NCI-H2227 (cell line): ENCODE measurements around the gene MARS1.

Experiments
- DNase-seq: peaks from one replicate; lab custom pipeline; 2025; ENCODE audit not compliant: unreplicated experiment; lab: John Stamatoyannopoulos, UW

The MARS1 gene

DNA sequence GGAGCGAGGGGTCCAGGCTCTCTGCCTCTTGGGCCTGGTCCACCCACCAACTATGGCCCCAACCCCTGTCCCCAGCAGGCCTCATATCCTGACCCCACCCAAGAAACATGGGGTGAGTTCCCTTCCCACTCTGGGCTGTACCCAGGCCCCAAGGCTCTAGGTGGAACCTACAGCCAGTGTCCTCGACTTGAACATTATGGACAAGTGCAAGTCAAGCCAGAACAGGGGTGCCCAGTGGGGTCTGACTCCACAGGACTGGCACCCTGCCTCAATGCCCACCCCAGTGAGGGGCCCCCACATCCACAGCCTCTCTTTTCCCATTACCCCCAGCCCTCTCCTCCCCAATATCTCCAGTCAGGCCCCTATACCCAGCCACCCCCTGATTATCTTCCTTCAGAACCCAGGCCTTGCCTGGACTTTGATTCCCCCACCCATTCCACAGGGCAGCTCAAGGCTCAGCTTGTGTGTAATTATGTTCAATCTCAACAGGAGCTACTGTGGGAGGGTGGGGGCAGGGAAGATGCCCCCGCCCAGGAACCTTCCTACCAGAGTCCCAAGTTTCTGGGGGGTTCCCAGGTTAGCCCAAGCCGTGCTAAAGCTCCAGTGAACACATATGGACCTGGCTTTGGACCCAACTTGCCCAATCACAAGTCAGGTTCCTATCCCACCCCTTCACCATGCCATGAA is 16.8 kb upstream of the MARS1 start:
- no peak for DNase-seq

DNA sequence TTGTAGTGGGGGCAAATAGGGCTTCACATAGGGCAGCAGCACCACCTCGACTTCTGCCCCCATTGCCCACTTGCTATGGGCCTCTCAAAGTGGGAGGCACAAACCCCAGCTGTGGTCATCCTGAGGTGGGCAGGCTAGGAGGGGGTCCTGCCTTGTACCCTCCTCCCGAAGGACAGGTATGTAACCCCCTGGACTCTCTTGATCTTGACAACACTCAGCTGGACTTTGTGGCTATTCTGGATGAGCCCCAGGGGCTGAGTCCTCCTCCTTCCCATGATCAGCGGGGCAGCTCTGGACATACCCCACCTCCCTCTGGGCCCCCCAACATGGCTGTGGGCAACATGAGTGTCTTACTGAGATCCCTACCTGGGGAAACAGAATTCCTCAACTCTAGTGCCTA is 16.2 kb upstream of the MARS1 start:
- no peak for DNase-seq

DNA sequence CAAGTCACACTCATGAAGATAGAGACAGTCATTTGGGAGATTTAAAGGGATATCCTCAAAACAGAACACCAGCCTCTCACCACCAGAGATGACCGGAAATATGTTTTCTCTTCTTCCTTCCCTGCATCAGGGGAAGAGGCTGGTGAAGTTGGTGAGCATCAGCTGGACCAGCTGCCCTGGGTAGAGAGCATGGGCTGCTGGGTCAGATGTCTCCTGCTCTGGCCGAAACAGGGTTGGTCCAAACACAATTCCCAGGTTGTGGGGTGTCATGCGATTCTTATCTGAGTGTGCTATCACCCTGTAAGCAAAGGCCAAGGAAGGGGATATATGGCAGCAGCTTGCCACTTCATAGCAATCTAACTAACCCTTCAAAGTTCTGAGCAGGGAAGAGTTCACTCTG is 15.5 kb upstream of the MARS1 start:
- DNase-seq, result no peak

DNA sequence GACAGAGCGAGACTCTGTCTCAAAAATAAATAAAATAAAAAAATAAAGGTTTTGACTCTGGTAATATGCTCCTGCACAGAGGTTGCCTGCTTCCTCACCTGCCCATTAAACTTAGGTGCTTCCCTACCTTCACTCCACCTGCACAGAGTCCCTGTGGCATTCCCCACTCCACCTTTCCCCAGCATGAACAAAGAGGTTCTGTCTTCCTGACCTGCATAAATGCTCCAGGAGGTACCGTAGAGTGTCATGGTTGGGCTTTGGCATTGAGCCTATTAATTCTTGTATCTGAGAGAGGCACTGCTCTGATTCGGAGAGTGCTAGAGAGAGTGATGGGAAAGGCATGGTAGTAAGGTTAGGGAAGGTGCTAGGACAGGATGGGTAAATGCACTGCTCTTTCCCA is 14.5 kb upstream of the MARS1 start:
- DNase-seq, result no peak

DNA sequence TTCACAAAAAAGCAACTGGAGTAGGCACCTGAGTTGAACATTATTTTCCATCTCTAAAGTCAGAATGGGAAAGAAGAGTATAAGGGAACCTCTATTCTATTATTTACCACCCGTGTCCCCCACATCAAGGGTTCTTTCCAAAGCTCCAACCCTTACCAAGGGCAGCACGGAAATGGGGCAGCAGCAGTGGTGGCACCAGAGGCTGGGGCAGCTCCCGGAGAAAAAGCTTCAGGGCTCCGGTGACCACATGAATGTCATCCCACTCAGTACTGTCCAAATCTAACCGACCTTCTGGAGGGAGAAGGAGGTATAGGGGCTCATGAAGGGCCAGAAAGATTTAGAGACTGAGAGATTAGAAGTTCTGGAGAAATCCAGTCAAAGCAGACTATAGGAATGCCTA is 14.0 kb upstream of the MARS1 start:
- no peak for DNase-seq

DNA sequence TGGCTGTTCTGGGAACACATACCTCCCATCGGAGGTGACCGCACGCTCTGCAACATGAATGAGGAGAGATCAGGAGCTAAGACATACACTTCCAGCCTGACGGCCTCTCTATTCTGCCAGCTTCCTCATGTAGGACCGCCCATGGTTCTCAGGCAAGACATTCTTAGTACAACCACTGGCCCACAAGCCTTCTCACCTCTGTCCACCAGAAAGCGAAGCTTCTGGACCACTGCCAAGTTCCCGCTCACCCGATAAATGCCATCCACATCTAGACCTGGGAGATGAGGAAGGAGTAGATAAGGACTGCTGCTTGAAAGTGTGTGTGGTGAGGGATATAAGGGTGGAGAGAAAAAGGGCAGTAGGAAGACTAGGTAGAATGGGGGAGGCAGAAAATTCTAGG is 13.4 kb upstream of the MARS1 start:
- no peak for DNase-seq

DNA sequence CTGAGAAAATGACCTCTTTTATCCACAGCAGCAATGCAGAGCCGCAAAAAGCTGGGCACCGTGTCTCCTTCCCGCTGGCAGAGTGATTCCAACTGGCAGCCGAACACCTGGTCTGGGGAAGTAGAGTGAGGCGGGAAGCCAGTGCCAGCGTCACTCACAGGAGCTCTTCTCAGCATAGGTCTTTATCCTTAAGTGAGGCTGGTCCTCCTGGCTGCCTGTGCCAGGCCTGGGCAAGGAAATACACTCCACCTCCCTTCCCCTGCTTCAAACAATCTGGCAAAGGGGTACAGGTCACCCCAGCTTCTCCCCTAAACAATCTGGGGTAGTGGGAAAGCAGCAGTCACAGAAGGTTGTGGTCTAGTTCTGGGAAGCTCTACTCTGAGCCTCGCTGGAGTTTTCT is 13.0 kb upstream of the MARS1 start:
- no peak for DNase-seq

DNA sequence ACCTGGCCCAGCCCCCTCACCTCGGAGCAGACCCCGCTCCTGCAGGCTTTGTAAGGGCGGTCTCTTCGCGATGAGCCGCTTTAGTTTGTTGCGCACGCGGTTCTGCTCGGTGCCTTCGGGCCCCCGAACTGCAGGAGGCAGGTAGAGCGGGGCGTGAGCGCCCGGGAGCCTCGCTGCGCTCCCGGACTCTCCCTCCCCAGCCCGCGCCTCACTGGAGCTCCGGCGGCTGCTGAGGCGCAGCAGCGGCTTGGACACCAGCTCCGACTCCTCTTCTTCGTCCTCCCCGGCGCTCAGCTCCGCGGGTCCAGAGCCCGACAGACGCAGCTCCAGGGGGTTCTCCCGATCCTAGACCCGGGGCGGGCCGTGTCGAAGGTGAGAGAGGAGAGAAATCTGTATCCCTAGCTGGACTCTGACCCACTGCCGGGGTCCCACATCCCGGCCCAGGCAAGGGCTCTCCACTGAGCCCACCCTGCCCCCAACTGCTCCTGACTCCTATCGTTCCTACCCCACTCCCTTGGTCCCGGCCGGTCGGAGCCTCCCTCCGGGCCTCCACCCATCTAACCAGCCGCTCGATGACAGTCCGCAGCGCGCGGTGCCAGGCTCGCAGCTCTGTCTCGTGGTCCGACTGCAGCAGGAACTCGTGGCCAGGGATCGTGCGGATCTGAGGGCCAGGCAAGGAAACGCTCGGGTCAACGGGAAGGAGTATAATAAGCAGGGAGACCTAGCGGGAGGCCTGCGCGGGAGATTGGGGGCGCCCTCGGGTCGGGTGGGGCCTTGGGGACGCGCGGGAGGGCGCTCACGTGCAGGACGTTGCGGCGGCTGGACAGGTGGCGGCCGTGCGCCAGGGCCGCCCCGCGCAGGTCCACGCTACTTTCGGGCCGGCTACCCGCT is 12.4 kb upstream of the MARS1 start:
- DNase-seq, result peak; percentile 14

DNA sequence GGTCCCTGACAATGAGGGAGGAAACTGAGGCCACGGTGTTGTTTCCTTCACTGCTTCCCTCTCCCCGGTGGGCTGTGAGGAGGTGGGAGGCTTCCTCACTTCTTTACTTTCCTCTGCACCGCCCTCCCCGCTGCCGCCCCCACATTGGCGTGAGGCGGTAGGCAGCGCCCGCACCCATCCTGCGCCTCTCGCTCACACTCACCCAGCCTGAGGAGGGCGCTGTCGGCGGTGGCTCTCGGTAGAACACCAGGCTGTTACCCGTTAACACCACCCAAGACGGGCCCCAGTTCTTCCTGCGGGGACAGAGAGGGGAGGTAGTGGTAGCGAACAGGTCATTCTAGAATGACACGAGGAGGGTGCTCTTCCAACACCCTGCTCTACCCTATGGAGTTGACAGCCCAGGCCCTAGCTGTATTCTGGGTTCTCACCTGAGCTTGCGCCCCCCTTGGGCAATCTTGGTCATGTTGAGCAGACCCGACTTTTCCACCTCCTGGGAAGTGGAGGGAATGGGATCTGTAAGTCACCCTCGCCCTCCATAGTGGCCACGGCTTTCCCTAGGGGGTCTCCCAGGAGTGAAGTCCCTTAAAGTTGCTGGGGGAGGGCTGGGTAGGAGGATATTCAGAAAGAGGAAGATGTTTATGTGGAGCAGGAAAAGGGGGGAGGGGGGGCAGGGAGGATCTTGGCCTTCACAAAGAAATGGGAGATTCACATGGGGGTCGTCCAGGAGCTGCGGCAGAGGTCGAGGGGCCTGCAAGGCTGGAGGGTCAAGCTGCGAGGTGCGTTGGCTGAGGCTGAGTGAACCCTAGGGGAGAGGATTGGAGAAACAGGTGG is 11.5 kb upstream of the MARS1 start:
- DNase-seq, result no peak

DNA sequence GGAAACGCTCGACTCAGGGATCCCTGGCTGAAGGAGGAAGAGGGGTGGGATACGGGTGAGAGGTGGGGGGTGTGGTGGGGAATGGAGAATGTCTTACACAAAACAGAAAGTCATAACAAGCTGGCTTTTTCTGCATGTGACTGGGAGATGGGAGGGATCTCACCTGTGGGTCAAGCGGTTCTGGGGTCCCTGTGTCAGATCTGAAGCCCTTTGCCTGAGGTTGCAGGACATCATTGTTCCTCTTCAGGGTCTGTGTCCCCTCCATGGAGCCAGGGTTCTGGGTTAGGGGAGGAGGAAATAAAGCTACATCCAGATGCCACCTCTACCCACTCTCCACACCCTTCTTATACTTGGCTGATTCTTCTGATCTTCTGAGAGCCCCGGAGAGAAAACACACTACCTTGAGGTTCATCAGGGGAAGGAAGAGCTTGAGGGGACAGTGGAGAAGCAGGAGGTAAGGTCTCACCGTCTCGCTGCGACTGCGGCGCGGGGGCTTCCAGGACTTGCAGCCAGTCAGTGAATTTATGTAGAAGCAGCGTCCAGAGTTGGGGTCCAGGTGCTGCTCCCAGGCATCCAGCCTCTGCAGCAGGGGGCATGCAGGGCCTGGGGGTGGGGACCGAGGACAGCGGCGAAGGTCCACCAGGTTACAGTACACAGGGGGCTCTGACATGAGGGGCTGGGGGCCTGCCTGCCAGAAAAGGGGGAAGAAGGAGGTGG is 10.7 kb upstream of the MARS1 start:
- no peak for DNase-seq

DNA sequence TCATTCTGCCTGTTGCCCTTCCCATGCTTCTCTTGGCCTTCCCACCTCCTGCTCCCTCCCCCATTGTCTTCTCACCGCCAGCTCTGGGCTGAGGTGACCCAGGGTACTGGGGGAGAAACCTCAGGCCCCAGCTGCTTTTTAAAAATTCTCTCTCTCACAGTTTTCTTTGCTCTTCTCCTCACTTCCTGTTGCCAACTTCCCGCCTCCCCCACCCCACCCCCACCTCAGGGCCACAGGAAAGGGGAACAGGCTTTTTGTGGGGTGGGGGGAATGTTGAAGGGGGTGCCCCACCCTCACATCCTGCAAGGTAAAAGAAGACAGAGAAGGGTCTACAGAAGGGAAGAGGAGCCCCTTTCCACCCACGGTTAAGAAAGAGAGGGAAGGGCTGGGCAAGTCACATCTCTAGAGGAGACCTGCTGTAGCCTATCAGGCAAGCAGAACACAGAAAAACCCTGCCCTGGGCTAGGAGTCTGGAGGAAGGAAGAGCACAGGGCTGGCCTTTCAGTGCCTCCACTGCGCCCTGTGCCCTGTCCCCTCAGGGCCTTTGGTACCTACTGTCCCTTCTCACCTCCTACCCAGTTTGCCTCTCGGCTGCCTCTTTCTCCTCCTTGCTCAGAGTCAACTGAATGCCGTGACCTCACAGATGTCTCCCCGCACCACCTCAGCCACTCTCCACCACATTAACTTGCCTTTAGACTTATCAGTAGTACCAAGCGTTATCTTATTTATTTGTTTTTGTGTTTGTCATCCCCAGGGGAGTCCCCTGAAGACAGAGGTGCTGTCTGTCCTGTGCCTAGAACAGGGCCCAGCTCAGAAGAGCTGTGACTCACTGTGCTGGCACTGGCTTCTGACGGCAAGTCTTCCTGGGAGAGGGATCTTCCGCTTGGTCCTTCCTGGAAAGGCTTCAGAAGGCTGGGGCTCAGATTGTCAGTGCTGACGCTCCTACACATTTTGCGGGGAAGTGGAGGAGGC is 9.9 kb upstream of the MARS1 start:
- no peak for DNase-seq

DNA sequence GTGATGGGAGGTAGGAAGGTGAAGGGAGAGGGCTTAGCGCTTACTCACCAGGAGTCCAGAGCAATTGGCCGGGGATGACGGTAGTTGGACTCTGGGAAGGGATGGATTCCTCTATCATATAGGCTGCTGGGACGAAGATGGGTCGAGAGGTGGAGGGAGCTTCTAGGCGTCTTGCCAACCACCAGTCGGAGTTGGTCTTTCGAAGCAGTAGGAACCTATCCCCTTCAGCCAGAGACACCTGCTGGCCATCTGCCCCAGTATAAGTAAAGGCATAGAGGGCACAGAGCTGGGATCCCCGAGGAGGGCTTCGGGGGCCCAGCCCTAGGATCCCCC is 8.9 kb upstream of the MARS1 start:
- DNase-seq, result no peak

DNA sequence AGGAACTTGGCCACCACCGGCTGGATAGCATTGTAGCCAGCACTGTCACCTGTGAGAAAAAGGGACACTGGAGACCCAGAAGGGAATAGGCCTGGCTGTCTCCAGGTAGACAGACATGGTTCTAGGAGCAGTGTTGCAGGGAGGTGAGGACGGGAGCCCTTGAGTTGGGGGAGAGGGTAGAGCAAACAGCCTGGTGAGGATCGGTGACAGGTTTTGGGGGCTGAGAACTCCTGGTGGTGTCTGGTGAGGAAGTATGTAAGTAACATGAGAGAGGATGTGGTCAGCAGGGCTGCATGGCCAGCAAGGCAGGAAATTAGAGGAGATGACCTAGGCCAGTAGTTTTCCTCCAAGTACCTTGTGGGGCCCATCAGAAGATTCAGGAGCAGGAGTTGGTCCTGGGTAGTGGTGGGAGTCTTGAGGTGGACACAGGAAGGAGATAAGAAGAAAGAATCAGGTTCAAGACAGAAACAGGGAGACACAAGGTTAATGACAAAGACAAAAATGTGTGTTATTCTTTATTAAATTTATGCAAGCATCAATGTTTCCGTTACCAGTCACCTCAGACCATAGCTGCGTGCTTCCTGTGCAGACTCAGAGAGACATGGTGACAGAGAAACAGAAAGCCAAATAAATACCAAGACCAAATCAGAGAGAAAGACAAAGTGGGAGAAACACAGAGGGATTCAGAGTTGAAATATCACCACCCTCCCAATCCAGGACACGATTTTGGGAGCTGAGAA is 8.3 kb upstream of the MARS1 start, which contains the start of gene ARHGAP9:
ARHGAP9 (minus strand) TSS at position 491 of the 740 bp plus-strand sequence; CDS start at position 31, 460 bp downstream.
- no peak for DNase-seq

DNA sequence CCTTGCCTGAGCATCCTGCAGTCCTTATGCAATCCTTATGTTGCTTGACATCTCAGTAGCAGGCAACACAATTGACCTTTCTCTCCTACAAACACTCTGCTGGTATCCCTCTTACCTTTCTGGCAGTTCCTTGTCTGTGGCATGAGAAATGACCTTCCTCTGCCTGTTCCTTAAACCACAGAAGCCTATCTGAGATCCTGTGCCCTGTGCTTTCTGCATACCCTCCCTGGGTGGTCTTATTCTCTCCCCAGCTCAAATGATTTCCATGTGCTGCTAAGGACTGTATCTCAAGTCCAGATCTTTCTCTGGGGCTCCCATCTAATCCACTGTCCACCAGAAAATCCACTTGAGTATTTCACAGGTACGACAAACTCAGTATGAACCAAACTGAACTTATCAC is 6.2 kb upstream of the MARS1 start:
- no peak for DNase-seq

DNA sequence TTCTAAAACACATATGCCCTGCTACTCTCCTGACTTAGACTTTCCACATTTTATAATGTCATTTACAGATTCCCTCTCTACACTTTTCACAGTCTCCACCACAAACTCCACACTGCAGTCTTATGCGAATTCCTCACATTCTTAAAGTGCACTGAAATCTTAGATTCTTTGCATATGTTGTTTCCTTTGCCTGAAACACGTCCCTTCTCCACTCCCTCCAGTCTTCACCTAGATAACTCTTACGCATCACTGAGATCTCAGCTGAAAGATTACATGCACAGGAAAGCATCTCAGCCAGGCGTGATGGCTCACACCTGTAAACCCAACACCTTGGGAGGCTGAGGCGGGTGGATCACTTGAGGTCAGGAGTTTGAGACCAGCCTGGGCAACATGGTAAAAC is 4.4 kb upstream of the MARS1 start:
- DNase-seq, result no peak

DNA sequence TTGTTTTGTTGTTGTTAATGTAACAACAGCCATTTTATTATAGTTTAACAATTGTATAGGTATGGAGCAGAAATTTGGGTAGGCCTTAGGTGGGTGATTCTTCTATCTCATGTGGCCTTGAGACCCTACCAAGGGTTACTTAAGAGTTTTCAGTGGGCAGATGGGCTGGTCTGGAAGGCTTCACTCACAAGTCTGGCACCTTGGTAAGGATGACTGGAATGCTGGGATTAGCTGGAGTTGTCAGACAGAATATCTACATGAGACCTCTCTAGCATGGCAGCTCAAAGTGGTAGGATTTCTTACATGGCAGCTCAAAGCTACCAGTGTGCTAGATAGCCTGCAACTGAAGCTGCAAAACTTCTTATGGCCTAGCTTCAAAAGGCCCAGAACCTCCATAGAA is 2.2 kb upstream of the MARS1 start:
- DNase-seq, result no peak

DNA sequence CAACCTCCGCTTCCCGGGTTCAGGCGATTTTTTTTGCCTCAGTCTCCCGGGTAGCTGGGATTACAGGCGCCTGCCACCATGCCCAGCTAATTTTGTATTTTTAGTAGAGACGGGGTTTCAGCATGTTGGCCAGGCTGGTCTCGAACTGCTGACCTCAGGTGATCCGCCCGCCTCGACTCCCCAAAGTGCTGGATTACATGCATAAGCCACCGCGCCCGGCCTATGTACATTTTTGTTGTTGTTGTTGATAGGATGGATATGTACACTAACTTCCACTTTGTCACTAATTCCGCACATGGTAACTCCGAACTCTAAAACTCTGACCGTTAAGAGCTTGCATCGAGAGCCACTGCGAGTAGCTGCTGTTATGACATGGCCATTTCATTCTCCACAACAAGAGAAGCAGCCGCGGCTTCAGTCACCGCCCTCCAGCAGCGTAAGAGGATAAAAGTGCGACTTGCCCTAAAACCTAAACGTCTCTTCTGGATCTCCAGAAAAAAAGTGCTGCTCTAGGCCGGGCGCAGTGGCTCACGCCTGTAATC is 742 bp upstream of the MARS1 start:
- no peak for DNase-seq

DNA sequence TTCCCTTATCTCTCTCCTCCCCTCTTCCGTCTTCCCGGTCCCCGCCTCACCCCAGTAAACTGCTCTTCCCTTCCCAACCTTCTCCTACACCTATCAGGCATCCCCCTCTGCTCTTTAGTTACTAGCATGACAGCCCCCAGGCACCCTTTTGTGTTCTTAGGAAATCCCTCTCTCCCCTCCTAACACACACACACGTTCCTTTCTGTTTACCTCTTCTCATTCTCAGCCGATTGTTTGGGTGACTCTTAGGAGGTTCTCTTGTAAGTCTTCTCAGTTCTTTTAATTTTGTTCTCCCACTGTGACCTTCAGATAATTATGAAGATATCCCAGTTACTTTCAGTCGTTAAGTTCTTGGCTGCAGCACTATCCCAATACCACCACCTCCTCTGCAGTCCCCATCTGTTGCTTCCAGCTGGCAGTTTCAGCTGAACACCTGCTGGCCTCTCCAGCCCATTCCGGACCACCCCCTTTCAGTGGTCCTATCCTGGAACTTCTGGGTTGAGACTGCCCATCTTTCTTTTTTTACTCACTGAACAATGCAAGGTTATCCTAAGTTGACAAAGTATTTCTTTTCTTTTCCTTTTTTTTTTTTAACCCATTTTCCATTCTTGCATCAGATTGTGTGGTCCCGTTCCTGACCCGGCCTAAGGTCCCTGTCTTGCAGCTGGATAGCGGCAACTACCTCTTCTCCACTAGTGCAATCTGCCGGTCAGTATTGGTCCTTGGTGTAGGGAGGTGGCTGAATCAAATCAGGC is 711 bp downstream of the MARS1 start:
- no peak for DNase-seq
